ENCODE results near the gene ZHX3. TPM values are rescaled to one million over a fixed set of nuclear protein-coding genes. Genes with fewer than 3 reads are reported as not detected.

Gene ZHX3
- total RNA-seq, 1 experiment from 2014 or later: 9.6 TPM

DNA sequence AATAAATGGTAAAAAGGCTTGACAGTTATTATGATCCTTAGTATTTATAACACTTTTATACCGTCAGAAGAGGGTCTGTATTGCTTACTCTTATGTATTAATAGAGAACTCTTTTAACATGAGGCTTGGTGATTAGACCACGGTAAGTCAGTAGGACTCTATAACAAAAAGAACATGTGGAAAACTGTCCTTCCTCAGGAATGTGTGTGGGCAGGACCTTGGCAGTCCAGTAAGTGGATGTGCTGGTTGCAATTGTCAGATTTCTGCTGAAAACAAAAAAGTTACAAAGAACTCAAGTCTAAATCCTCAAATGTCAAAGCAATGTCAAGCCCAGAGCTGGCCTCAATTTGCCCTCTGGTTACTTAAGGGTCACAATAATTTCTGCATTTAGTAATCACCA is 99.1 kb downstream of the ZHX3 start:
- Mint-ChIP-seq H3K9me3 (no peaks in the 10 kb centered on the region), H3K27ac (no peak overlapping the region), H3K27me3 (ENCODE audit: low read depth) (no peaks in the 10 kb centered on the region), H3K4me1 (no peaks in the 10 kb centered on the region), H3K36me3 (no peaks in the 10 kb centered on the region), H3K4me3 (no peak overlapping the region)
- ChIA-PET POLR2A (interaction anchor here (0.6 to 0.7 kb wide), 2 partner anchors 75 to 179 kb away, joined by 3 to 4 read pairs; no protein-coding TSS in a partner anchor), CTCF (interaction anchor here (2.4 kb wide), 1 partner anchor 121 kb away, joined by 5 read pairs; no protein-coding TSS in a partner anchor)
- TF ChIP-seq CREM (CRISPR knock-in tag; IDR thresholded peaks at IDR 0.05) (no peak), FOXJ3 (CRISPR knock-in tag; IDR thresholded peaks at IDR 0.05; ENCODE audit: borderline replicate concordance) (no peak)
- DNase-seq (ENCODE audit: low spot score) (no peak), ATAC-seq (no peak)

- DNase-seq (ENCODE audit: low spot score) (no peak), ATAC-seq (no peak)
- CTCF ChIA-PET: interaction anchor here (0.9 kb wide), 1 partner anchor 16 kb away, joined by 3 read pairs; no protein-coding TSS in a partner anchor
- POLR2A ChIA-PET: no interaction called here
- Mint-ChIP-seq H3K36me3 (no peaks in the 10 kb centered on the region), H3K9me3 (no peaks in the 10 kb centered on the region), H3K27me3 (ENCODE audit: low read depth) (no peaks in the 10 kb centered on the region), H3K4me1 (no peaks in the 10 kb centered on the region), H3K27ac (no peak overlapping the region), H3K4me3 (no peak overlapping the region)
- TF ChIP-seq, protein P1, sequence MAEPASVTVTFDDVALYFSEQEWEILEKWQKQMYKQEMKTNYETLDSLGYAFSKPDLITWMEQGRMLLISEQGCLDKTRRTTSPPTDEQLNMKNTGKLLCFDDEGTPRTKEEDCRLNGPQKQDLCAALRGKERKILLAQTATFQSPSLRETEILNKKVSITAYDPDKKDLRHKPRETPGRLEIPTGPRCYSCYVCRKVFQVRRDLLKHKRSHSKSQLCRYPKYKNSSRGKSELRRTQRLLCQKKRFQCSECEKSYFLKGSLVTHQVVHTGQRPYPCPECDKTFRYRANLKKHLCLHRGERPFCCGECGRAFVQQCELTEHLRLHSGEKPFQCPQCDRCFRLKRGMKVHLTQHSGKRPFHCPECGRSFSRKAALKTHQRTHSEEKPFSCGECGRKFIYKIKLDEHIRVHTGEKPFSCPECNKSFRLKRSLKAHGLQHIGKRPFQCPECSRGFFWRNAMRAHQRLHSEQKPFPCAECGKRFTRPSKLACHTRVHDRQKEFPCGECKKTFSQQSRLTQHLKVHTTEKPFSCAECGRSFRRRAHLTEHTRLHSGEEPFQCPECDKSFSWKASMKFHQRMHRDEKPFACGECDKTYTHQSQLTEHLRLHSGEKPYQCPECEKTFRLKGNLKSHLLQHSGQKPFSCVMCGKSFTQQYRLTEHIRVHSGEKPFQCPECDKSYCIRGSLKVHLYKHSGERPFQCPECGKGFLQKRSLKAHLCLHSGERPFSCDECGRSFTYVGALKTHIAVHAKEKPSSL (CRISPR knock-in tag; conservative IDR thresholded peaks at IDR 0.05): no peak
- no peak for TF ChIP-seq MLX (CRISPR knock-in tag; IDR thresholded peaks at IDR 0.05)
- no peak for TF ChIP-seq ZNF512 (CRISPR knock-in tag; IDR thresholded peaks at IDR 0.05; ENCODE audit: borderline replicate concordance)
- TF ChIP-seq GRHL2 (CRISPR knock-in tag; IDR thresholded peaks at IDR 0.05; ENCODE audit: insufficient replicate concordance, severe bottlenecking): no peak
- no peak for TF ChIP-seq E2F1 (CRISPR knock-in tag; IDR thresholded peaks at IDR 0.05)
- TF ChIP-seq, protein P2, sequence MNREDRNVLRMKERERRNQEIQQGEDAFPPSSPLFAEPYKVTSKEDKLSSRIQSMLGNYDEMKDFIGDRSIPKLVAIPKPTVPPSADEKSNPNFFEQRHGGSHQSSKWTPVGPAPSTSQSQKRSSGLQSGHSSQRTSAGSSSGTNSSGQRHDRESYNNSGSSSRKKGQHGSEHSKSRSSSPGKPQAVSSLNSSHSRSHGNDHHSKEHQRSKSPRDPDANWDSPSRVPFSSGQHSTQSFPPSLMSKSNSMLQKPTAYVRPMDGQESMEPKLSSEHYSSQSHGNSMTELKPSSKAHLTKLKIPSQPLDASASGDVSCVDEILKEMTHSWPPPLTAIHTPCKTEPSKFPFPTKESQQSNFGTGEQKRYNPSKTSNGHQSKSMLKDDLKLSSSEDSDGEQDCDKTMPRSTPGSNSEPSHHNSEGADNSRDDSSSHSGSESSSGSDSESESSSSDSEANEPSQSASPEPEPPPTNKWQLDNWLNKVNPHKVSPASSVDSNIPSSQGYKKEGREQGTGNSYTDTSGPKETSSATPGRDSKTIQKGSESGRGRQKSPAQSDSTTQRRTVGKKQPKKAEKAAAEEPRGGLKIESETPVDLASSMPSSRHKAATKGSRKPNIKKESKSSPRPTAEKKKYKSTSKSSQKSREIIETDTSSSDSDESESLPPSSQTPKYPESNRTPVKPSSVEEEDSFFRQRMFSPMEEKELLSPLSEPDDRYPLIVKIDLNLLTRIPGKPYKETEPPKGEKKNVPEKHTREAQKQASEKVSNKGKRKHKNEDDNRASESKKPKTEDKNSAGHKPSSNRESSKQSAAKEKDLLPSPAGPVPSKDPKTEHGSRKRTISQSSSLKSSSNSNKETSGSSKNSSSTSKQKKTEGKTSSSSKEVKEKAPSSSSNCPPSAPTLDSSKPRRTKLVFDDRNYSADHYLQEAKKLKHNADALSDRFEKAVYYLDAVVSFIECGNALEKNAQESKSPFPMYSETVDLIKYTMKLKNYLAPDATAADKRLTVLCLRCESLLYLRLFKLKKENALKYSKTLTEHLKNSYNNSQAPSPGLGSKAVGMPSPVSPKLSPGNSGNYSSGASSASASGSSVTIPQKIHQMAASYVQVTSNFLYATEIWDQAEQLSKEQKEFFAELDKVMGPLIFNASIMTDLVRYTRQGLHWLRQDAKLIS (CRISPR knock-in tag; IDR thresholded peaks at IDR 0.05; ENCODE audit: borderline replicate concordance): no peak
- no peak for TF ChIP-seq PREB (CRISPR knock-in tag; IDR thresholded peaks at IDR 0.05; ENCODE audit: borderline replicate concordance)
- no peak for TF ChIP-seq MAX (CRISPR knock-in tag; IDR thresholded peaks at IDR 0.05)
- TF ChIP-seq, protein P3, sequence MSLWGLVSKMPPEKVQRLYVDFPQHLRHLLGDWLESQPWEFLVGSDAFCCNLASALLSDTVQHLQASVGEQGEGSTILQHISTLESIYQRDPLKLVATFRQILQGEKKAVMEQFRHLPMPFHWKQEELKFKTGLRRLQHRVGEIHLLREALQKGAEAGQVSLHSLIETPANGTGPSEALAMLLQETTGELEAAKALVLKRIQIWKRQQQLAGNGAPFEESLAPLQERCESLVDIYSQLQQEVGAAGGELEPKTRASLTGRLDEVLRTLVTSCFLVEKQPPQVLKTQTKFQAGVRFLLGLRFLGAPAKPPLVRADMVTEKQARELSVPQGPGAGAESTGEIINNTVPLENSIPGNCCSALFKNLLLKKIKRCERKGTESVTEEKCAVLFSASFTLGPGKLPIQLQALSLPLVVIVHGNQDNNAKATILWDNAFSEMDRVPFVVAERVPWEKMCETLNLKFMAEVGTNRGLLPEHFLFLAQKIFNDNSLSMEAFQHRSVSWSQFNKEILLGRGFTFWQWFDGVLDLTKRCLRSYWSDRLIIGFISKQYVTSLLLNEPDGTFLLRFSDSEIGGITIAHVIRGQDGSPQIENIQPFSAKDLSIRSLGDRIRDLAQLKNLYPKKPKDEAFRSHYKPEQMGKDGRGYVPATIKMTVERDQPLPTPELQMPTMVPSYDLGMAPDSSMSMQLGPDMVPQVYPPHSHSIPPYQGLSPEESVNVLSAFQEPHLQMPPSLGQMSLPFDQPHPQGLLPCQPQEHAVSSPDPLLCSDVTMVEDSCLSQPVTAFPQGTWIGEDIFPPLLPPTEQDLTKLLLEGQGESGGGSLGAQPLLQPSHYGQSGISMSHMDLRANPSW (CRISPR knock-in tag; conservative IDR thresholded peaks at IDR 0.05; ENCODE audit: low read depth): no peak
- TF ChIP-seq FOXJ3 (CRISPR knock-in tag; IDR thresholded peaks at IDR 0.05; ENCODE audit: borderline replicate concordance): no peak
- TF ChIP-seq TEAD4 (CRISPR knock-in tag; IDR thresholded peaks at IDR 0.05): no peak
- TF ChIP-seq ELF4 (CRISPR knock-in tag; IDR thresholded peaks at IDR 0.05; ENCODE audit: low read depth): no peak
- no peak for TF ChIP-seq NFATC4 (CRISPR knock-in tag; IDR thresholded peaks at IDR 0.05)
These were observed 100.1 kb downstream of the ZHX3 start for GRCh38 chr20:41217422-41217821.

Data from WTC11 (cell line).